Duodenal mucosa (tissue), 2 donors: Measurements from ENCODE around the gene NFASC.

Experiments used
- H3K27ac ChIP-seq: one replicate; pipeline ENCODE4 v1.7.0; 2013; ENCODE audit warnings: low read depth, low read length
- H3K27me3 ChIP-seq, 2 donors: one replicate each; pipeline ENCODE4 v1.7.0; 2013; ENCODE audit warnings: low read length in 2 of 2, control low read depth in 1 of 2; ENCODE audit not compliant: insufficient read depth in 2 of 2, control insufficient read depth in 1 of 2
- H3K36me3 ChIP-seq, 2 donors: one replicate each; pipeline ENCODE4 v1.7.0; 2013; ENCODE audit warnings: low read length in 2 of 2, control low read depth in 1 of 2; ENCODE audit not compliant: insufficient read depth in 2 of 2, control insufficient read depth in 1 of 2
- H3K4me1 ChIP-seq, 2 donors: one replicate each; pipeline ENCODE4 v1.7.0; 2013; ENCODE audit warnings: low read length in 2 of 2, control low read depth in 1 of 2; ENCODE audit not compliant: insufficient read depth in 2 of 2, control insufficient read depth in 1 of 2
- H3K4me3 ChIP-seq, 2 donors: one replicate each; pipeline ENCODE4 v1.7.0; 2013; ENCODE audit warnings: low read length in 2 of 2, low read depth in 1 of 2
- H3K9ac ChIP-seq, 2 donors: one replicate each; pipeline ENCODE4 v1.7.0; 2013; ENCODE audit warnings: low read length in 2 of 2, low read depth in 1 of 2
- H3K9me3 ChIP-seq, 2 donors: one replicate each; pipeline ENCODE4 v1.7.0; 2013; ENCODE audit warnings: low read length in 2 of 2, control low read depth in 1 of 2; ENCODE audit not compliant: control insufficient read depth in 1 of 2

The NFASC gene

DNA sequence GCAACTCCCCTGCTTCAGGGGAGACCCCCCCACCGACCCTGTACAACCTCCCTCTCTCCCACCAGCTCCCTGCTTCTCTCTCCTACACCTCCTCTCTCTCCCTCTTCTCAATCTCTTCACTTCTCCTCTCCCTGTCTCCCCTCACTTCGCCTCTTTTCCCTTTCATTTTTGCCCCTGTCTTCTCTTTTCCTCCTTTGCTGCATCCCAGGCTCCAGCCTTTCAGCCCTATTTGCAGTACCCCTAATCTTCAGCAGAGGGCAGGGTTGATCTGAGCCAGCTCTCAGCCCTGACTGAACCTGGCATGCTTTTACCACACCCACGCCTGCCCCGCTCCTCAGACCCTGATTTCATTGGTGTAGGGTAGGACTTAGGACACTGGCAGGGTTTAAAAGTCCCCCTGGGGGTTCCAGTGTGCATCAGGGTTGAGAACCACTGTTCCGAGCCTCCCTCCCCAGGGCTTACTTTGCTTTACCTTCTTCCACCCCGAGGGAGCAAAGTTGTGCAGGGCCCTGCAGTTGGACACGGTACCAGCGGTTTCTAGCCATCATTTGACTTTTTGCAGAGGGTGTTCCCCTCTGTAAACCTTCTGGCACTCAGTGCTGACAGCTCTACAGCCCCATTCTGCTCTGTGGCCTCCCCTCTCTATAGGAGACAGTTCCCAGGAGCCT is 105.0 kb downstream of the NFASC start:
- H3K9me3 ChIP-seq: no peaks in the 10 kb centered on the region
- H3K27ac ChIP-seq: no peak overlapping the region
- peaks cover 0 to 5% of the 10 kb centered on the region in 2 donors for H3K27me3 ChIP-seq
- H3K9ac ChIP-seq: no peak overlapping the region
- no peak overlapping the region for H3K4me3 ChIP-seq
- H3K36me3 ChIP-seq: no peaks in the 10 kb centered on the region
- no peaks in the 10 kb centered on the region for H3K4me1 ChIP-seq

GRCh38 chr1:204976646-204977045 is 106.0 kb downstream of the NFASC start:
- no peaks in the 10 kb centered on the region for H3K4me1 ChIP-seq
- no peaks in the 10 kb centered on the region for H3K36me3 ChIP-seq
- no peaks in the 10 kb centered on the region for H3K9me3 ChIP-seq
- no peak overlapping the region for H3K4me3 ChIP-seq
- H3K27ac ChIP-seq: no peak overlapping the region
- peaks cover 0 to 5% of the 10 kb centered on the region in 2 donors for H3K27me3 ChIP-seq
- H3K9ac ChIP-seq: no peak overlapping the region

GRCh38 chr1:204977318-204977717 is 106.7 kb downstream of the NFASC start:
- H3K27ac ChIP-seq: no peak overlapping the region
- H3K27me3 ChIP-seq: peaks cover 0 to 5% of the 10 kb centered on the region in 2 donors
- no peak overlapping the region for H3K4me3 ChIP-seq
- H3K4me1 ChIP-seq: no peaks in the 10 kb centered on the region
- no peaks in the 10 kb centered on the region for H3K36me3 ChIP-seq
- H3K9me3 ChIP-seq: no peaks in the 10 kb centered on the region
- H3K9ac ChIP-seq: no peak overlapping the region

GRCh38 chr1:204978782-204979181 is 108.1 kb downstream of the NFASC start:
- Histone ChIP-seq H3K4me1 (no peaks in the 10 kb centered on the region), H3K9ac (no peak overlapping the region), H3K4me3 (no peak overlapping the region), H3K27me3 (peaks cover 0 to 5% of the 10 kb centered on the region in 2 donors), H3K27ac (no peak overlapping the region), H3K36me3 (no peaks in the 10 kb centered on the region), H3K9me3 (no peaks in the 10 kb centered on the region)

DNA sequence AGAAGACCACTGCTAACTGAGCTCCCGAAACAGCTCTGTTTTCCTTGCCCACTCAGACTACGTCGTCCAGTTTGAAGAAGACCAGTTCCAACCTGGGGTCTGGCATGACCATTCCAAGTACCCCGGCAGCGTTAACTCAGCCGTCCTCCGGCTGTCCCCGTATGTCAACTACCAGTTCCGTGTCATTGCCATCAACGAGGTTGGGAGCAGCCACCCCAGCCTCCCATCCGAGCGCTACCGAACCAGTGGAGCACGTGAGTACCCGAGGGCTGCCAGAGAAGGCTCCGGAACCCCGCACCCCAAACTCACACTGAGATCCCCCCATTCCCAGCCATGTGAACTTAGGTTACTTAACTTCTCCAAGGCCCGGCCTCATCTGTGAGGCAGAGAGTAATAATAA is 108.6 kb downstream of the NFASC start:
- Histone ChIP-seq H3K4me3 (no peak overlapping the region), H3K9me3 (no peaks in the 10 kb centered on the region), H3K27me3 (peaks cover 0 to 5% of the 10 kb centered on the region in 2 donors), H3K4me1 (no peaks in the 10 kb centered on the region), H3K36me3 (no peaks in the 10 kb centered on the region), H3K9ac (no peak overlapping the region), H3K27ac (no peak overlapping the region)

DNA sequence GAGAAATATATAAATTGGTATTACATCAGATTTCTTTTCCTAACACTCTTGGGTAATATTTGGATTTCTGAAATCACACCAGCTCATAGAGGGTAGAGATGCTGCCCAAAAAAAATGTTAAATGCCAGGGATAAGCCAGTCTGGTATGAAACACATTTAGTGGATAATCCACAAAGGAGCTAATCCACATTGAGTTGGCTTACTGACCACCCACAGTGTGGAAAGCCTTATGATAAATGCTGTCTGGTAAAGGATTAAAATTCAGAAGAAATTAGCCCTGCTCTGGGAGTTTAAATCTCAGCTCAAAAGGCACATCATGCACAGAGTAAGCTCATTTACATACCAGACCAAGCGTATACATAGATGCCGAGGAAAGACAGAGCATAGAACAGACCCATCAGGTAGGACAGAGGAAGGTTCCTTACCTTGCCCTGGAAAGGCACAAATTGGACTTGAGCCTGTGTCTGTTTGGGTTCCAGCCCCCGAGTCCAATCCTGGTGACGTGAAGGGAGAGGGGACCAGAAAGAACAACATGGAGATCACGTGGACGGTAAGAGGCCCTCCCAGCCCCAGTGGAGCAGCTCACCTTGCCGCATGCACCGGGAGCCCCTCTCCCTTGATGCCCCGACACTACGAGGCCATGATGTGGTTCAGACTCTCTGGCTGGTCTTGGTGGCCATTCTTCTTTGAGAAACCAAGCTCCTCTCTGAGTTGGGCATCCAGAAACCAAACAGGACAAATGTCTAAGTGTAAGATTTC is 109.4 kb downstream of the NFASC start:
- Histone ChIP-seq H3K4me1 (no peaks in the 10 kb centered on the region), H3K27me3 (peaks cover 0 to 5% of the 10 kb centered on the region in 2 donors), H3K9me3 (no peaks in the 10 kb centered on the region), H3K36me3 (no peaks in the 10 kb centered on the region), H3K9ac (no peak overlapping the region), H3K27ac (no peak overlapping the region), H3K4me3 (no peak overlapping the region)

- Histone ChIP-seq H3K4me3 (no peak overlapping the region), H3K9me3 (no peaks in the 10 kb centered on the region), H3K4me1 (no peaks in the 10 kb centered on the region), H3K27ac (no peak overlapping the region), H3K27me3 (peaks cover 0 to 5% of the 10 kb centered on the region in 2 donors), H3K36me3 (no peaks in the 10 kb centered on the region), H3K9ac (no peak overlapping the region)
Measured at GRCh38 chr1:204980840-204981405, 110.3 kb downstream of the NFASC start.

GRCh38 chr1:204983136-204983535 is 112.5 kb downstream of the NFASC start:
- H3K27me3 ChIP-seq: no peaks in the 10 kb centered on the region
- H3K4me3 ChIP-seq: no peak overlapping the region
- H3K4me1 ChIP-seq: no peaks in the 10 kb centered on the region
- no peak overlapping the region for H3K9ac ChIP-seq
- H3K36me3 ChIP-seq: no peaks in the 10 kb centered on the region
- no peaks in the 10 kb centered on the region for H3K9me3 ChIP-seq
- H3K27ac ChIP-seq: no peak overlapping the region

DNA sequence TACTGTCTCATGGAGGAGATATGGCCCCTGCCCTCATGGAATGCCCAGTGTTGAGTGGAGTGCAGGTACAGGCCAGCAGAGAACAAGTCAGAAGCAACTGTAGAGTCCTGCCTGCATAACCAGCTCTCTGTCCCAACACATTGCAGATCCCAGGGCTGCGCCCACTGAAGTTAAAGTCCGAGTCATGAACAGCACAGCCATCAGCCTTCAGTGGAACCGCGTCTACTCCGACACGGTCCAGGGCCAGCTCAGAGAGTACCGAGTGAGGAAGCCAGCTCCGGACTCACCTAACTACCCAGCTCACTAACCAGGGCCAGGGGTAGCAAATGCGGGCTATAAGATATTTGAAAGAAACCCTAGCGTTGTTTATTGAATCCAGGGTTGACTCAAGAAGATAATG is 113.2 kb downstream of the NFASC start:
- H3K27me3 ChIP-seq: peaks cover 0 to 5% of the 10 kb centered on the region in 2 donors
- peaks cover 0 to 2% of the 10 kb centered on the region in 2 donors for H3K36me3 ChIP-seq
- H3K9me3 ChIP-seq: no peaks in the 10 kb centered on the region
- no peak overlapping the region for H3K9ac ChIP-seq
- no peak overlapping the region for H3K27ac ChIP-seq
- no peaks in the 10 kb centered on the region for H3K4me1 ChIP-seq
- H3K4me3 ChIP-seq: no peak overlapping the region

- Histone ChIP-seq H3K36me3 (peaks cover 0 to 3% of the 10 kb centered on the region in 2 donors), H3K9ac (no peak overlapping the region), H3K27me3 (peaks cover 0 to 6% of the 10 kb centered on the region in 2 donors), H3K9me3 (no peaks in the 10 kb centered on the region), H3K4me3 (no peak overlapping the region), H3K27ac (no peak overlapping the region), H3K4me1 (no peaks in the 10 kb centered on the region)
Measured at GRCh38 chr1:204984499-204984898, 113.8 kb downstream of the NFASC start.
